GM13977 (cell line): Measurements from ENCODE around the gene ERC2.

Experiments used
- DNase-seq: peaks from one replicate; pipeline ENCODE4 v3.0.0; 2012; ENCODE audit warnings: low spot score
- in situ Hi-C: fragments of 300-500 bp; cut with MboI; formaldehyde crosslinking; loops from one replicate; pipeline ENCODE4 v1.12.0; 2022; ENCODE audit warnings: low sequenced_read_pairs, low pct_unique_long_range_greater_than_20kb, mixed read lengths, inconsistent platforms; ENCODE audit not compliant: unreplicated experiment
- TF ChIP-seq, protein P1 (sequence below): IDR thresholded peaks from 2 replicates; pipeline ENCODE4 v1.5.1; 2012; ENCODE audit warnings: mild to moderate bottlenecking, control low read depth; ENCODE audit not compliant: insufficient read depth; ENCODE audit errors: extremely low read depth, missing control alignments

The ERC2 gene

DNA sequence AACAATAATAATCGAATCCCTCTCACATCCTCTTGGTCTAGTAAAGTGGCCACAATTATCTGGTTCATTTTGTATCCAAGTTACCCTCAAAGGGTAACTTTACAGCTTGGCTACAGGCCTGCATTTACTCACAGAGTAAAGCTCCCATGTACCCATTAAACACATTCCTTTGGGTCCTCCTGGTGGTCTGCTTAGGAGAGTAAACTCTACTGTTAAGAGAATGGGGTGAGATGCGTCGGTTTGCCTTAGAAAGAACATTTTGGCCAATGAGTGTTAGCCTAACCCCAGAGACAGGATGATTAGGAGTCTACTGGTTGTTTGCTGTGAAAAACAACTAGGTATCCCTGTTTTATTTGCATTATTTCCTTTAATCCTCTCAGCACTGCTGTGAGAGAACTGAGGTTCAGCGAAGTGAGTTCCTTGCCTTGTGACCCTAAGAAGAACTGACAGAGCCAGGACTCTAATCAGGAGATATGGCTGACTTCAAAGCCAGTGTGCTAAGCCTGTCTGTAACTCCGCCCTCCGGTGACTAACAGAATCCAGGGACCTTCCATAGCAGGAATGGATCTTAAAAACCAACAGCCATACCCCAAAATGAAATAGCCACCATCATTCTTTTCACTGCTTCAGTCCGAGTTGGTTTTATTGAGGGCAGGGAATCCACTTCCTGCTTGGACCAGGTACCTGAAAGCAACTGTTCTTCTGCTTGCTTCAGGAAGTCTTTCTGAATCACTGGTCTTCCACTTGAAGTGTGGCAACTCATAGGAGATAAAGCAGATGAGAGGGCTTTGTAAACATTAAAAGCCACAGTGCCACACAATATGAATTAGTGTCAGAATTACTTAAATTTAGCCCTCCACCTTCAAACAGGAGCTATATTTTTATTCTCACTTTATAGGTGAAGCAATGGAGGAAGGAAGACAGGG, 663.8 kb downstream of the ERC2 start:
- TF ChIP-seq, protein P1, sequence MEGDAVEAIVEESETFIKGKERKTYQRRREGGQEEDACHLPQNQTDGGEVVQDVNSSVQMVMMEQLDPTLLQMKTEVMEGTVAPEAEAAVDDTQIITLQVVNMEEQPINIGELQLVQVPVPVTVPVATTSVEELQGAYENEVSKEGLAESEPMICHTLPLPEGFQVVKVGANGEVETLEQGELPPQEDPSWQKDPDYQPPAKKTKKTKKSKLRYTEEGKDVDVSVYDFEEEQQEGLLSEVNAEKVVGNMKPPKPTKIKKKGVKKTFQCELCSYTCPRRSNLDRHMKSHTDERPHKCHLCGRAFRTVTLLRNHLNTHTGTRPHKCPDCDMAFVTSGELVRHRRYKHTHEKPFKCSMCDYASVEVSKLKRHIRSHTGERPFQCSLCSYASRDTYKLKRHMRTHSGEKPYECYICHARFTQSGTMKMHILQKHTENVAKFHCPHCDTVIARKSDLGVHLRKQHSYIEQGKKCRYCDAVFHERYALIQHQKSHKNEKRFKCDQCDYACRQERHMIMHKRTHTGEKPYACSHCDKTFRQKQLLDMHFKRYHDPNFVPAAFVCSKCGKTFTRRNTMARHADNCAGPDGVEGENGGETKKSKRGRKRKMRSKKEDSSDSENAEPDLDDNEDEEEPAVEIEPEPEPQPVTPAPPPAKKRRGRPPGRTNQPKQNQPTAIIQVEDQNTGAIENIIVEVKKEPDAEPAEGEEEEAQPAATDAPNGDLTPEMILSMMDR, result no peak
- in situ Hi-C loops, result no loop called here
- DNase-seq, result no peak

DNA sequence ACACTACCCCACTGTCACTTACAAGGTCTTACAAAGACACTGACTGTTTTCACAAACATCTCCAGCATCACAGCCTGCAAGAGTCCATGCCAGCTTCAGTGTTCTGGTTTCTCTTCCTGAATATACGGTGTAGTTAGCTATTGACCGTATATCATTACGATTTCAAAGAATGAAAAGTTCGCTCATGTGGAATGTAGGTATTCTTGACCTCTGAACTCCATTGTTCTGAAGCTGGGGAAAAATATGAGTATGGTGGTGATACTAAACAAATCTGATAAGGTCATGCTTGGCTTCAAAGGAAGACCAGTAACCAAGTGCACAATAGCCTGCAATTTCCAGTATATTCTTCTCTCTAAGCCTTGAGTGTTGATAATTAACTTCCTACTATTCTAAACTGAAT, 665.5 kb downstream of the ERC2 start:
- no peak for DNase-seq
- TF ChIP-seq, protein P1, result no peak
- in situ Hi-C loops, result no loop called here

- TF ChIP-seq, protein P1, result no peak
- in situ Hi-C loops, result no loop called here
- no peak for DNase-seq
Measured at GRCh38 chr3:55801676-55802075, 666.6 kb downstream of the ERC2 start.

DNA sequence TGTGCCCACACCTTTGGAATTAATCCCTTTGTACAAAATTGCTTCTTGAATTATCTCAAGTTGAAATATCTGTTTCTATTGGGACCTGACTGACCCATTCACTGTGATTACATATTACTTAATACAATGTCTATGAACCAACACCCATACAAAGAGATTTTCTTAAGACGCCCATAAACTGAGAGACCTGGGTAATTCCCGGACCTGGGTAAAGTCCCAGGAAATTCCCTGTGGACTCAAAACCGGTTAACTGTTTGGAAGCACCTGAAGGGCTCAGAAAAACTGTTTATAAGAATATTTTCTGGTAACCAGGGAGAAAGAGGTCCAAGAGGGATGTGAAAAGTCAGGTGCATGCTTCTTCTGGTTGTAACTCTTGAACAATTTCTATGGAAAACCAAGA, 667.2 kb downstream of the ERC2 start:
- DNase-seq, result no peak
- in situ Hi-C loops, result no loop called here
- TF ChIP-seq, protein P1, result no peak

- in situ Hi-C loops, result no loop called here
- TF ChIP-seq, protein P1, result no peak
- DNase-seq, result no peak
Measured at GRCh38 chr3:55797775-55798174, 670.5 kb downstream of the ERC2 start.

DNA sequence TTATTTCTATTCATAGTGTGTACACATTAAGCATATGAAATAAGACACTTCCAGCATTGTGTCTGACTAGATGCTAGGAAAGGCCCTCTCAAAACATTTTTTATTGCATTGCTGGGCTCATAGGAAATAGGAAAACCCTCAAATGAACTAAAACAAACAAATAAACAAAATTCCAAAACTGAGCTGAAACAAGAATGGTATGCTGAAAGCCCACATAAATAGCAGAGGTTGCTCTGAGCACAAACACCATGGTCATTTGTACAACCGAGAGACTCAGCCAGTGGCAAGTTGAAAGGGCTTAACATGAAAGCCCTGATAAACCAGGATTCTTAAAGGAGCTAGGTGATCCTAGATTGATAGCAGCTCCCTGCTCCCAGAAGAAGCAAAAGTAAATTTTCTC, 671.2 kb downstream of the ERC2 start:
- in situ Hi-C loops, result no loop called here
- no peak for DNase-seq
- TF ChIP-seq, protein P1, result no peak

- TF ChIP-seq, protein P1, result no peak
- in situ Hi-C loops, result no loop called here
- DNase-seq, result no peak
Measured at GRCh38 chr3:55796533-55796932, 671.7 kb downstream of the ERC2 start.
